Measurements from ENCODE around the gene PEX13.

DNA sequence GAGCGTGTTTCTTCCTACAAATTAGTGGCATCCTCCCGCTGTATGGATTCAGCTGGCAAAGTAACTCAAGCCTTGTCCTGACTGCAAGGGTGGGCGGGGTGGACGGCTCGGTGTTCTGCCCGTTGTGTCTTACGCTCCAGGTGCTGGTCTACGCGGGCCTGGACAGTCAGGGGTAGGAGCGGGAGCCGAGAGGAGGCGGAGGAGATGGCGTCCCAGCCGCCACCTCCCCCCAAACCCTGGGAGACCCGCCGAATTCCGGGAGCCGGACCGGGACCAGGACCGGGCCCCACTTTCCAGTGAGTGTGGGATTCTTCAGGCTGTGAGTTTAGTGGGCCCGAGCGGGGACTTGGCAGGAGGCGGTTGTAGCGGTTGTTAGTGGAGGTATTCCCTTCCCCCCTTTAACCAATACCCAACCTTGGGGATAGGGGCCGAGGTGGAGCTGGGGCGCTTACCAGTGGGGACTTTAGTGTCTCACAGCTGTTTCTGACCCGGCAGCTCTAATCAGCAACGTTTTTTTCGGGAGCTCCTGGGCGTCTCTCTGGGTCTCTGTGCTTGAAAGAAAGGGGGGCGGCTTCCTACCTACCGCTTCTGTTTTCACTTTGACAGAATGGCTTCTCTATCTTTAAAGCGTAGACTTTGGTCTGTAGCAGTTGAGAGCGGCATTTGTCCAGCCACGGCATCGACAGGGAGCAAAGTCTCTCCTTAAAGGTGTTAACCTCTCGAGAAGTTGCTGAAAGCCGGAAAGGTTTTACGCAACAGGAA is at the start of gene PEX13, which contains the start of gene PUS10:
- TF ChIP-seq, protein P1, sequence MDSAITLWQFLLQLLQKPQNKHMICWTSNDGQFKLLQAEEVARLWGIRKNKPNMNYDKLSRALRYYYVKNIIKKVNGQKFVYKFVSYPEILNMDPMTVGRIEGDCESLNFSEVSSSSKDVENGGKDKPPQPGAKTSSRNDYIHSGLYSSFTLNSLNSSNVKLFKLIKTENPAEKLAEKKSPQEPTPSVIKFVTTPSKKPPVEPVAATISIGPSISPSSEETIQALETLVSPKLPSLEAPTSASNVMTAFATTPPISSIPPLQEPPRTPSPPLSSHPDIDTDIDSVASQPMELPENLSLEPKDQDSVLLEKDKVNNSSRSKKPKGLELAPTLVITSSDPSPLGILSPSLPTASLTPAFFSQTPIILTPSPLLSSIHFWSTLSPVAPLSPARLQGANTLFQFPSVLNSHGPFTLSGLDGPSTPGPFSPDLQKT (IDR thresholded peaks at IDR 0.05; ENCODE audit: borderline replicate concordance, low read depth, low read length): no peak
- no peak for TF ChIP-seq ZNF510 (tag by site-specific recombination; IDR thresholded peaks at IDR 0.05; ENCODE audit: insufficient replicate concordance)
- TF ChIP-seq, protein P2, sequence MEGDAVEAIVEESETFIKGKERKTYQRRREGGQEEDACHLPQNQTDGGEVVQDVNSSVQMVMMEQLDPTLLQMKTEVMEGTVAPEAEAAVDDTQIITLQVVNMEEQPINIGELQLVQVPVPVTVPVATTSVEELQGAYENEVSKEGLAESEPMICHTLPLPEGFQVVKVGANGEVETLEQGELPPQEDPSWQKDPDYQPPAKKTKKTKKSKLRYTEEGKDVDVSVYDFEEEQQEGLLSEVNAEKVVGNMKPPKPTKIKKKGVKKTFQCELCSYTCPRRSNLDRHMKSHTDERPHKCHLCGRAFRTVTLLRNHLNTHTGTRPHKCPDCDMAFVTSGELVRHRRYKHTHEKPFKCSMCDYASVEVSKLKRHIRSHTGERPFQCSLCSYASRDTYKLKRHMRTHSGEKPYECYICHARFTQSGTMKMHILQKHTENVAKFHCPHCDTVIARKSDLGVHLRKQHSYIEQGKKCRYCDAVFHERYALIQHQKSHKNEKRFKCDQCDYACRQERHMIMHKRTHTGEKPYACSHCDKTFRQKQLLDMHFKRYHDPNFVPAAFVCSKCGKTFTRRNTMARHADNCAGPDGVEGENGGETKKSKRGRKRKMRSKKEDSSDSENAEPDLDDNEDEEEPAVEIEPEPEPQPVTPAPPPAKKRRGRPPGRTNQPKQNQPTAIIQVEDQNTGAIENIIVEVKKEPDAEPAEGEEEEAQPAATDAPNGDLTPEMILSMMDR (tag by site-specific recombination; IDR thresholded peaks at IDR 0.05): no peak
- TF ChIP-seq ZXDB (tag by site-specific recombination; IDR thresholded peaks at IDR 0.05): no peak; the same call in 1 of the 2 replicates
- TF ChIP-seq ZBTB11 (tag by site-specific recombination; conservative IDR thresholded peaks at IDR 0.05; ENCODE audit: low read depth): no peak
- no peak for TF ChIP-seq ZNF391 (tag by site-specific recombination; IDR thresholded peaks at IDR 0.05; ENCODE audit: borderline replicate concordance, low read depth)
- TF ChIP-seq RBAK (tag by site-specific recombination; IDR thresholded peaks at IDR 0.05): no peak
- no peak for TF ChIP-seq ZNF626 (tag by site-specific recombination; IDR thresholded peaks at IDR 0.05)
- TF ChIP-seq ZNF768 (tag by site-specific recombination; IDR thresholded peaks at IDR 0.05): no peak
- TF ChIP-seq ZNF654 (tag by site-specific recombination; IDR thresholded peaks at IDR 0.05; ENCODE audit: low read depth): no peak
- TF ChIP-seq MEIS1 (CRISPR knock-in tag; IDR thresholded peaks at IDR 0.05; ENCODE audit: borderline replicate concordance): no peak
